ENCODE results near the gene CCR3.

Gene CCR3

GRCh38 chr3:46242120-46242519 is at the start of gene CCR3:
Gene CCR3, plus strand, starts transcription at chr3:46242460. Its CDS starts 22,699 bp downstream, at chr3:46265159.
- no peak within 1 kb of the TSS for H3K27ac ChIP-seq (ENCODE audit: low read length)
- no peak for DNase-seq (ENCODE audit: low read depth, low spot score)
- no peaks in the 10 kb centered on the region for H3K9me3 ChIP-seq (ENCODE audit: control insufficient read depth, insufficient read depth, low read length)
- no CpG with 5 or more reads among the region's 4 CpGs for WGBS (ENCODE audit: insufficient coverage, insufficient read length)
- H3K4me1 ChIP-seq (ENCODE audit: control insufficient read depth, insufficient read depth, low read length) = peaks cover 2% of the 10 kb centered on the region; the same call in 1 of the 2 replicates
- no peaks in the 10 kb centered on the region for H3K36me3 ChIP-seq (ENCODE audit: control insufficient read depth, insufficient read depth, low read length)
- H3K4me3 ChIP-seq (ENCODE audit: low read length) = no peak within 1 kb of the TSS
- no peaks in the 10 kb centered on the region for H3K27me3 ChIP-seq (ENCODE audit: control insufficient read depth, insufficient read depth, low read length)

- Histone ChIP-seq H3K36me3 (ENCODE audit: control insufficient read depth, insufficient read depth, low read length) (no peaks in the 10 kb centered on the region), H3K27me3 (ENCODE audit: control insufficient read depth, insufficient read depth, low read length) (no peaks in the 10 kb centered on the region), H3K27ac (ENCODE audit: low read length) (no peak overlapping the region), H3K4me1 (ENCODE audit: control insufficient read depth, insufficient read depth, low read length) (no peaks in the 10 kb centered on the region), H3K9me3 (ENCODE audit: control insufficient read depth, insufficient read depth, low read length) (no peaks in the 10 kb centered on the region; the same call in 1 of the 2 replicates), H3K4me3 (ENCODE audit: low read length) (no peak overlapping the region)
- no CpG with 5 or more reads among the region's 5 CpGs for WGBS (ENCODE audit: insufficient coverage, insufficient read length)
- no peak for DNase-seq (ENCODE audit: low read depth, low spot score)
Measured at GRCh38 chr3:46192939-46193338, 49.3 kb upstream of the CCR3 start.

GRCh38 chr3:46193436-46193835 is 48.8 kb upstream of the CCR3 start:
- Histone ChIP-seq H3K4me3 (ENCODE audit: low read length) (no peak overlapping the region), H3K9me3 (ENCODE audit: control insufficient read depth, insufficient read depth, low read length) (no peaks in the 10 kb centered on the region; the same call in 1 of the 2 replicates), H3K4me1 (ENCODE audit: control insufficient read depth, insufficient read depth, low read length) (no peaks in the 10 kb centered on the region), H3K27me3 (ENCODE audit: control insufficient read depth, insufficient read depth, low read length) (no peaks in the 10 kb centered on the region), H3K36me3 (ENCODE audit: control insufficient read depth, insufficient read depth, low read length) (no peaks in the 10 kb centered on the region), H3K27ac (ENCODE audit: low read length) (no peak overlapping the region)
- DNase-seq (ENCODE audit: low read depth, low spot score) = no peak
- WGBS (ENCODE audit: insufficient coverage, insufficient read length) = no CpG with 5 or more reads among the region's 1 CpG

GRCh38 chr3:46194868-46195553 is 47.2 kb upstream of the CCR3 start:
- no peak overlapping the region for H3K4me3 ChIP-seq (ENCODE audit: low read length)
- no peaks in the 10 kb centered on the region for H3K27me3 ChIP-seq (ENCODE audit: control insufficient read depth, insufficient read depth, low read length)
- no peak overlapping the region for H3K27ac ChIP-seq (ENCODE audit: low read length)
- no peaks in the 10 kb centered on the region; the same call in 1 of the 2 replicates for H3K9me3 ChIP-seq (ENCODE audit: control insufficient read depth, insufficient read depth, low read length)
- no CpG with 5 or more reads among the region's 4 CpGs for WGBS (ENCODE audit: insufficient coverage, insufficient read length)
- no peaks in the 10 kb centered on the region for H3K4me1 ChIP-seq (ENCODE audit: control insufficient read depth, insufficient read depth, low read length)
- no peak for DNase-seq (ENCODE audit: low read depth, low spot score)
- no peaks in the 10 kb centered on the region for H3K36me3 ChIP-seq (ENCODE audit: control insufficient read depth, insufficient read depth, low read length)

GRCh38 chr3:46196261-46196957 is 45.9 kb upstream of the CCR3 start:
- Histone ChIP-seq H3K4me3 (ENCODE audit: low read length) (no peak overlapping the region), H3K27ac (ENCODE audit: low read length) (no peak overlapping the region), H3K9me3 (ENCODE audit: control insufficient read depth, insufficient read depth, low read length) (no peaks in the 10 kb centered on the region; the same call in 1 of the 2 replicates), H3K27me3 (ENCODE audit: control insufficient read depth, insufficient read depth, low read length) (no peaks in the 10 kb centered on the region), H3K36me3 (ENCODE audit: control insufficient read depth, insufficient read depth, low read length) (no peaks in the 10 kb centered on the region), H3K4me1 (ENCODE audit: control insufficient read depth, insufficient read depth, low read length) (no peaks in the 10 kb centered on the region)
- no CpG with 5 or more reads among the region's 7 CpGs for WGBS (ENCODE audit: insufficient coverage, insufficient read length)
- no peak for DNase-seq (ENCODE audit: low read depth, low spot score)

- Histone ChIP-seq H3K4me1 (ENCODE audit: control insufficient read depth, insufficient read depth, low read length) (no peaks in the 10 kb centered on the region), H3K36me3 (ENCODE audit: control insufficient read depth, insufficient read depth, low read length) (no peaks in the 10 kb centered on the region), H3K27me3 (ENCODE audit: control insufficient read depth, insufficient read depth, low read length) (no peaks in the 10 kb centered on the region), H3K9me3 (ENCODE audit: control insufficient read depth, insufficient read depth, low read length) (no peaks in the 10 kb centered on the region), H3K27ac (ENCODE audit: low read length) (no peak overlapping the region), H3K4me3 (ENCODE audit: low read length) (no peak overlapping the region)
- WGBS (ENCODE audit: insufficient coverage, insufficient read length) = no CpG with 5 or more reads among the region's 5 CpGs
- no peak for DNase-seq (ENCODE audit: low read depth, low spot score)
Measured at GRCh38 chr3:46200211-46200610, 42.0 kb upstream of the CCR3 start.

- no peak for DNase-seq (ENCODE audit: low read depth, low spot score)
- Histone ChIP-seq H3K4me1 (ENCODE audit: control insufficient read depth, insufficient read depth, low read length) (no peaks in the 10 kb centered on the region), H3K9me3 (ENCODE audit: control insufficient read depth, insufficient read depth, low read length) (no peaks in the 10 kb centered on the region), H3K36me3 (ENCODE audit: control insufficient read depth, insufficient read depth, low read length) (no peaks in the 10 kb centered on the region), H3K27ac (ENCODE audit: low read length) (no peak overlapping the region), H3K4me3 (ENCODE audit: low read length) (no peak overlapping the region), H3K27me3 (ENCODE audit: control insufficient read depth, insufficient read depth, low read length) (no peaks in the 10 kb centered on the region)
- no CpG with 5 or more reads among the region's 1 CpG for WGBS (ENCODE audit: insufficient coverage, insufficient read length)
Measured at GRCh38 chr3:46200790-46201189, 41.5 kb upstream of the CCR3 start.

GRCh38 chr3:46202535-46202934 is 39.7 kb upstream of the CCR3 start:
- no peaks in the 10 kb centered on the region for H3K27me3 ChIP-seq (ENCODE audit: control insufficient read depth, insufficient read depth, low read length)
- WGBS (ENCODE audit: insufficient coverage, insufficient read length) = no CpG with 5 or more reads among the region's 4 CpGs
- peaks cover 2% of the 10 kb centered on the region; the same call in 1 of the 2 replicates for H3K4me1 ChIP-seq (ENCODE audit: control insufficient read depth, insufficient read depth, low read length)
- H3K9me3 ChIP-seq (ENCODE audit: control insufficient read depth, insufficient read depth, low read length) = no peaks in the 10 kb centered on the region
- H3K36me3 ChIP-seq (ENCODE audit: control insufficient read depth, insufficient read depth, low read length) = no peaks in the 10 kb centered on the region
- no peak for DNase-seq (ENCODE audit: low read depth, low spot score)
- H3K4me3 ChIP-seq (ENCODE audit: low read length) = no peak overlapping the region
- H3K27ac ChIP-seq (ENCODE audit: low read length) = no peak overlapping the region

GRCh38 chr3:46203681-46204080 is 38.6 kb upstream of the CCR3 start:
- Histone ChIP-seq H3K27ac (ENCODE audit: low read length) (no peak overlapping the region), H3K36me3 (ENCODE audit: control insufficient read depth, insufficient read depth, low read length) (no peaks in the 10 kb centered on the region), H3K9me3 (ENCODE audit: control insufficient read depth, insufficient read depth, low read length) (no peaks in the 10 kb centered on the region), H3K4me3 (ENCODE audit: low read length) (no peak overlapping the region), H3K4me1 (ENCODE audit: control insufficient read depth, insufficient read depth, low read length) (peaks cover 2% of the 10 kb centered on the region; the same call in 1 of the 2 replicates), H3K27me3 (ENCODE audit: control insufficient read depth, insufficient read depth, low read length) (no peaks in the 10 kb centered on the region)
- no peak for DNase-seq (ENCODE audit: low read depth, low spot score)
- WGBS (ENCODE audit: insufficient coverage, insufficient read length) = no CpG with 5 or more reads among the region's 12 CpGs

GRCh38 chr3:46205286-46205960 is 36.8 kb upstream of the CCR3 start:
- no peaks in the 10 kb centered on the region for H3K9me3 ChIP-seq (ENCODE audit: control insufficient read depth, insufficient read depth, low read length)
- H3K27ac ChIP-seq (ENCODE audit: low read length) = no peak overlapping the region
- no peaks in the 10 kb centered on the region for H3K36me3 ChIP-seq (ENCODE audit: control insufficient read depth, insufficient read depth, low read length)
- H3K4me1 ChIP-seq (ENCODE audit: control insufficient read depth, insufficient read depth, low read length) = peaks cover 2% of the 10 kb centered on the region; the same call in 1 of the 2 replicates
- no peaks in the 10 kb centered on the region for H3K27me3 ChIP-seq (ENCODE audit: control insufficient read depth, insufficient read depth, low read length)
- no peak for DNase-seq (ENCODE audit: low read depth, low spot score)
- no CpG with 5 or more reads among the region's 2 CpGs for WGBS (ENCODE audit: insufficient coverage, insufficient read length)
- H3K4me3 ChIP-seq (ENCODE audit: low read length) = no peak overlapping the region

All from iPS DF 6.9 (cell line).